Measurements from ENCODE around the gene PFKFB4. TPM values are rescaled to one million over a fixed set of nuclear protein-coding genes. Genes with fewer than 3 reads are reported as not detected.

Gene PFKFB4
- total and polyA plus RNA-seq, 4 donors = 13.2 to 18.3 (median 14.7) TPM

- WGBS (ENCODE audit: insufficient coverage) = 3% methylated on average over 16 of the region's 17 CpGs
- H3K36me3 ChIP-seq (ENCODE audit: control insufficient read depth, insufficient read depth, low read length) = peaks cover 47% of the 10 kb centered on the region
- peaks cover 45% of the 10 kb centered on the region for H3K4me1 ChIP-seq (ENCODE audit: control insufficient read depth, insufficient read depth, low read length)
- H3K27me3 ChIP-seq (ENCODE audit: control insufficient read depth, insufficient read depth, low read length) = no peaks in the 10 kb centered on the region
- DNase-seq (ENCODE audit: low read depth in 4 of 6, low spot score in 6 of 6) = peak; percentile 67 to 97 (median 80)
- peak overlapping the region; percentile 82 for H3K4me3 ChIP-seq (ENCODE audit: low read depth, low read length)
- H3K9me3 ChIP-seq (ENCODE audit: control insufficient read depth, insufficient read depth, low read length) = no peaks in the 10 kb centered on the region
- H3K27ac ChIP-seq (ENCODE audit: low read depth, low read length) = peak overlapping the region; percentile 97
These were observed 83.5 kb downstream of the PFKFB4 start for GRCh38 chr3:48472923-48473616.

DNA sequence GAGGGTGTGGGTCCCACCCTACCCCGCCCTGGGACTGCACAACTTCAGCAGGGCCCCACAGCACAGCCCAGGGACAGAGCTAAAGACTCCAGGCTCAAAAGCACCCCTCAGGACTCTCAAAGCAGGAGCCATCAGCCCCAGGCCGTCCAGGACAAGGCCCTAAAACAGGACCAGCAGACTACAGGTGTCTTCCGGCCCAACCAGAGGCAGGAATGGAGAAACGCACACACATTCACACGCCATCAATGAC lies 84.0 kb downstream of the PFKFB4 start:
- H3K27ac ChIP-seq (ENCODE audit: low read depth, low read length) = peak overlapping the region; percentile 97
- 3% methylated on average over 5 of the region's 5 CpGs for WGBS (ENCODE audit: insufficient coverage)
- no peaks in the 10 kb centered on the region for H3K27me3 ChIP-seq (ENCODE audit: control insufficient read depth, insufficient read depth, low read length)
- H3K36me3 ChIP-seq (ENCODE audit: control insufficient read depth, insufficient read depth, low read length) = peaks cover 47% of the 10 kb centered on the region
- H3K9me3 ChIP-seq (ENCODE audit: control insufficient read depth, insufficient read depth, low read length) = no peaks in the 10 kb centered on the region
- H3K4me1 ChIP-seq (ENCODE audit: control insufficient read depth, insufficient read depth, low read length) = peaks cover 49% of the 10 kb centered on the region
- DNase-seq (ENCODE audit: low read depth in 4 of 6, low spot score in 6 of 6) = no peak
- H3K4me3 ChIP-seq (ENCODE audit: low read depth, low read length) = peak overlapping the region; percentile 82

DNA sequence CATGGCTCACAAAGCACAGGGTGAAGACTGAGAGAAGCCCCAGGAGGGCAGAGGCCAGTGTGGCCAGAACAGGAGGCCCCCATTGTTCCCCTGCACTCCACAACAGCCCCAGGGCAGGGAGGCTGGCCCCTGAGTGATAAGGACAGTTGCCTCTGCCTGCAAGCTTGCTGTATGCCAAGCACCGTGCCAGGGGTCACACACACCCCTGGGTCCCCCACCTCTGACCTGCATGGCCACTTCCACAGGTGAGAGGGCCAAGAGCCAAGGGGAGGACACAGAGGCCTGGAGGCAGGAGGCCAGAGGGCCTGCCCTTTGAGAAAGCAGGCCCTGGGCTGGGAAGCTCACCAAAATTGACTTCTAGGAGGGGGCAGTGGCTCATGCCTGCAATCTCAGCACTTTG lies 86.3 kb downstream of the PFKFB4 start:
- no peak for DNase-seq (ENCODE audit: low read depth in 4 of 6, low spot score in 6 of 6)

DNA sequence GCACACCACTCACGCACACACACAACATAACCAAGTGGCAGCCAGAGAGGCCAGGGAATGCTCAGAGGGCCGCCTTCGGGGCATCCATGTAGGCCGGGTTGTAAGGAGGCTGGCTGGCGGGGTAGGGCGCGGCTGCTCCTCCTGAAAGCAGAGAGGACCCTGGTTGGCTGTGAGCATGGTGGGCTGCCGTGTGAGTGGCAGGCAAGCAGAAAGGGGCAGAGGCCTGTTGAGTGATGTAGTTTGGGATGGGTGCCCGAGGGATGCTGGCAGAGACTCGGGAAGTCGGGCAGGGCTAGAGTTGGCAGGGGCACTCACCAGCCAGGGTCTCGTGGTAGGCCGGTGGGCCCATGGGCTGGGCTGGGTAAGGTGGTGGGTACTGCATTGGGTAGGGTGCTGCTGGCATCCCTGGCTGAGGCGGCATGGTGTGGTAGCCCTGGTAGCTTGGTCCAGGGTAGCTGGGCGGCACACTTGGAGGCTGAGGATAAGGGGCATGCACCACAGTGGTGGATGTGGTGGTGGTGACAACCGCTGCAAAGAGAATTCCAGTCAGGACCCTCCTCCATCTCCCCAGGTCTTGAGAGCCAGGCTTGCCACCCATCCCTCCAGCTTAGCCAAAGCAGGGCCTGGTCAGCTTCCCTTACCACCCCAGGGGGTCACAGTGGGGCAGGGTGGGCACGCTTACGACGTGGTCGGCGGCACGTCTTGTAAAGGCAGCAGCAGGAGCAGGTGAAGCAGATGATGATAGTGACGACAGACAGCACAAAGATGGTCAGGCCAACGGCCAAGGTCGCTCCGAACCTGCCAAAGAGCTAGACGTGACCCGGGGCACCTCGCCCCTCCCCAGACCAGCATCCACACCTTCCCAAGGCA lies 87.3 kb downstream of the PFKFB4 start:
- H3K27ac ChIP-seq (ENCODE audit: low read depth, low read length) = no peak overlapping the region
- H3K27me3 ChIP-seq (ENCODE audit: control insufficient read depth, insufficient read depth, low read length) = no peaks in the 10 kb centered on the region
- DNase-seq (ENCODE audit: low read depth in 4 of 6, low spot score in 6 of 6) = peak in 1 of 6 donors; percentile 74
- no peaks in the 10 kb centered on the region for H3K9me3 ChIP-seq (ENCODE audit: control insufficient read depth, insufficient read depth, low read length)
- peaks cover 82% of the 10 kb centered on the region for H3K4me1 ChIP-seq (ENCODE audit: control insufficient read depth, insufficient read depth, low read length)
- H3K4me3 ChIP-seq (ENCODE audit: low read depth, low read length) = no peak overlapping the region
- peaks cover 59% of the 10 kb centered on the region for H3K36me3 ChIP-seq (ENCODE audit: control insufficient read depth, insufficient read depth, low read length)
- WGBS (ENCODE audit: insufficient coverage) = 81% methylated on average over 26 of the region's 29 CpGs

More for the DNA sequence above, 86.3 kb downstream of the PFKFB4 start:
- Histone ChIP-seq H3K4me3 (ENCODE audit: low read depth, low read length) (no peak overlapping the region), H3K9me3 (ENCODE audit: control insufficient read depth, insufficient read depth, low read length) (no peaks in the 10 kb centered on the region), H3K36me3 (ENCODE audit: control insufficient read depth, insufficient read depth, low read length) (peaks cover 52% of the 10 kb centered on the region), H3K27ac (ENCODE audit: low read depth, low read length) (no peak overlapping the region), H3K27me3 (ENCODE audit: control insufficient read depth, insufficient read depth, low read length) (no peaks in the 10 kb centered on the region), H3K4me1 (ENCODE audit: control insufficient read depth, insufficient read depth, low read length) (peaks cover 72% of the 10 kb centered on the region)
- no CpG with 5 or more reads among the region's 1 CpG for WGBS (ENCODE audit: insufficient coverage)

- Histone ChIP-seq H3K27ac (ENCODE audit: low read depth, low read length) (no peak overlapping the region), H3K36me3 (ENCODE audit: control insufficient read depth, insufficient read depth, low read length) (peaks cover 69% of the 10 kb centered on the region), H3K4me1 (ENCODE audit: control insufficient read depth, insufficient read depth, low read length) (peaks cover 77% of the 10 kb centered on the region), H3K27me3 (ENCODE audit: control insufficient read depth, insufficient read depth, low read length) (no peaks in the 10 kb centered on the region), H3K9me3 (ENCODE audit: control insufficient read depth, insufficient read depth, low read length) (no peaks in the 10 kb centered on the region), H3K4me3 (ENCODE audit: low read depth, low read length) (no peak overlapping the region)
- WGBS (ENCODE audit: insufficient coverage) = 79% methylated on average over 8 of the region's 8 CpGs
- no peak for DNase-seq (ENCODE audit: low read depth in 4 of 6, low spot score in 6 of 6)
These were observed 88.3 kb downstream of the PFKFB4 start for GRCh38 chr3:48468329-48468731.

Small RNA genes lying within 50 kb of the gene (small RNA-seq; reads per million reads assigned to genes)
- not detected for gene MIR6823 (ENCODE audit: low replicate concordance)

Other genes starting within 250 kb of the PFKFB4 start
- 1 to 10 TPM in 1 of 2 donors, not detected in 1; 1.0 TPM for gene SPINK8, start 223.1 kb downstream of the PFKFB4 start, total RNA-seq
- 1 to 10 TPM; 1.5 to 1.6 TPM for gene SPINK8, start 223.1 kb downstream of the PFKFB4 start, polyA plus RNA-seq (ENCODE audit: insufficient read length in 2 of 2)
- under 1 TPM; 0.61 to 0.99 TPM for gene FBXW12, start 184.6 kb downstream of the PFKFB4 start, total RNA-seq
- gene FBXW12, start 184.6 kb downstream of the PFKFB4 start, polyA plus RNA-seq (ENCODE audit: insufficient read length in 2 of 2) = 1 to 10 TPM in 1 of 2 donors, under 1 TPM in 1; 0.54 to 1.5 TPM
- 10 to 100 TPM; 37.6 to 70.9 TPM for gene PLXNB1, start 126.7 kb downstream of the PFKFB4 start, total RNA-seq
- gene PLXNB1, start 126.7 kb downstream of the PFKFB4 start, polyA plus RNA-seq (ENCODE audit: insufficient read length in 2 of 2) = 100 to 1,000 TPM; 123 to 133 TPM
- 10 to 100 TPM; 10.9 to 24.6 TPM for gene CCDC51, start 116.7 kb downstream of the PFKFB4 start, total RNA-seq
- gene CCDC51, start 116.7 kb downstream of the PFKFB4 start, polyA plus RNA-seq (ENCODE audit: insufficient read length in 2 of 2) = 10 to 100 TPM; 18.4 to 19.5 TPM
- 100 to 1,000 TPM; 120 to 435 TPM for gene TMA7, start 116.5 kb downstream of the PFKFB4 start, total RNA-seq
- 100 to 1,000 TPM; 326 to 336 TPM for gene TMA7, start 116.5 kb downstream of the PFKFB4 start, polyA plus RNA-seq (ENCODE audit: insufficient read length in 2 of 2)
- 1 to 10 TPM; 5.5 to 7.9 TPM for gene ATRIP, start 110.1 kb downstream of the PFKFB4 start, total RNA-seq
- 10 to 100 TPM; 11.2 to 12.8 TPM for gene ATRIP, start 110.1 kb downstream of the PFKFB4 start, polyA plus RNA-seq (ENCODE audit: insufficient read length in 2 of 2)
- gene SHISA5, start 52.6 kb downstream of the PFKFB4 start, total RNA-seq = 100 to 1,000 TPM in 1 of 2 donors, 10 to 100 TPM in 1; 40.9 to 119 TPM
- gene SHISA5, start 52.6 kb downstream of the PFKFB4 start, polyA plus RNA-seq (ENCODE audit: insufficient read length in 2 of 2) = 100 to 1,000 TPM; 120 to 123 TPM
- under 1 TPM in 1 of 2 donors, not detected in 1; 0.77 TPM for gene UCN2, start 7.0 kb upstream of the PFKFB4 start, total RNA-seq
- under 1 TPM; 0.29 to 0.32 TPM for gene UCN2, start 7.0 kb upstream of the PFKFB4 start, polyA plus RNA-seq (ENCODE audit: insufficient read length in 2 of 2)
- gene COL7A1, start 38.5 kb upstream of the PFKFB4 start, total RNA-seq = 10 to 100 TPM in 1 of 2 donors, 1 to 10 TPM in 1; 8.4 to 28.6 TPM
- gene COL7A1, start 38.5 kb upstream of the PFKFB4 start, polyA plus RNA-seq (ENCODE audit: insufficient read length in 2 of 2) = 10 to 100 TPM; 21.4 to 30.9 TPM
- 100 to 1,000 TPM; 147 to 186 TPM for gene UQCRC1, start 52.8 kb upstream of the PFKFB4 start, total RNA-seq
- 100 to 1,000 TPM; 268 to 286 TPM for gene UQCRC1, start 52.8 kb upstream of the PFKFB4 start, polyA plus RNA-seq (ENCODE audit: insufficient read length in 2 of 2)
- under 1 TPM in 1 of 2 donors, not detected in 1; 0.22 TPM for gene TMEM89, start 65.0 kb upstream of the PFKFB4 start, total RNA-seq
- gene TMEM89, start 65.0 kb upstream of the PFKFB4 start, polyA plus RNA-seq (ENCODE audit: insufficient read length in 2 of 2) = under 1 TPM in 1 of 2 donors, not detected in 1; 0.24 TPM
- gene SLC26A6, start 78.7 kb upstream of the PFKFB4 start, total RNA-seq = 10 to 100 TPM; 11.7 to 27.5 TPM
- 10 to 100 TPM; 17.8 to 25.6 TPM for gene SLC26A6, start 78.7 kb upstream of the PFKFB4 start, polyA plus RNA-seq (ENCODE audit: insufficient read length in 2 of 2)
- 10 to 100 TPM in 1 of 2 donors, 1 to 10 TPM in 1; 6.0 to 10.3 TPM for gene CELSR3, start 106.1 kb upstream of the PFKFB4 start, total RNA-seq
- 10 to 100 TPM; 25.7 to 26.1 TPM for gene CELSR3, start 106.1 kb upstream of the PFKFB4 start, polyA plus RNA-seq (ENCODE audit: insufficient read length in 2 of 2)
- gene NCKIPSD, start 129.1 kb upstream of the PFKFB4 start, total RNA-seq = 10 to 100 TPM; 13.1 to 17.9 TPM
- gene NCKIPSD, start 129.1 kb upstream of the PFKFB4 start, polyA plus RNA-seq (ENCODE audit: insufficient read length in 2 of 2) = 10 to 100 TPM; 18.6 to 25.7 TPM
- 100 to 1,000 TPM in 1 of 2 donors, 10 to 100 TPM in 1; 67.0 to 113 TPM for gene IP6K2, start 160.4 kb upstream of the PFKFB4 start, total RNA-seq
- gene IP6K2, start 160.4 kb upstream of the PFKFB4 start, polyA plus RNA-seq (ENCODE audit: insufficient read length in 2 of 2) = 100 to 1,000 TPM; 183 to 202 TPM